ENCODE data around the gene TMEM106C.

Gene TMEM106C, protein sequence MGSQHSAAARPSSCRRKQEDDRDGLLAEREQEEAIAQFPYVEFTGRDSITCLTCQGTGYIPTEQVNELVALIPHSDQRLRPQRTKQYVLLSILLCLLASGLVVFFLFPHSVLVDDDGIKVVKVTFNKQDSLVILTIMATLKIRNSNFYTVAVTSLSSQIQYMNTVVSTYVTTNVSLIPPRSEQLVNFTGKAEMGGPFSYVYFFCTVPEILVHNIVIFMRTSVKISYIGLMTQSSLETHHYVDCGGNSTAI

GRCh38 chr12:47963340-47964040 is at the start of gene TMEM106C:
Gene TMEM106C, plus strand, starts transcription at chr12:47963596. Its CDS starts 641 bp downstream, at chr12:47964237.
- peak; percentile 87 for DNase-seq

GRCh38 chr12:47920913-47921312 is 42.5 kb upstream of the TMEM106C start:
- no peak for DNase-seq

DNA sequence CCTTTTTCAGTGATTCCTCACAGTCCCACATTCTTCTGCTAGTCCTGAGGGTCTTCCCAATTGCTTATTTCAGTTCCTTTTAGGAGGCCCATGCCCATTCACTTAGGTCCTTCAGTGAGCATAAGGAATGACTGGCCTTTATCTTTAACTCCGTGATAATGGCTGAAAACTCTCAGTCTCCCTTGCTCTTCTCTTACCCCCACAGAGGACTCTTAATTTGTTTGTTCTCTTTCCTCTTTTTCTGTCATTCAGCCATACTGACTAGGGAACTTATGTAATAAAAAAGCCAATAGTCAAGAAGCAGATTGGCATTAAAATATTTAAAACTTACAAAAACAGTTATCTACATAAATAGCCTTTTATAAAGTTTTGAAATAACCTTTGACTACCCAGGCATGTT is 41.5 kb upstream of the TMEM106C start:
- no peak for DNase-seq

DNA sequence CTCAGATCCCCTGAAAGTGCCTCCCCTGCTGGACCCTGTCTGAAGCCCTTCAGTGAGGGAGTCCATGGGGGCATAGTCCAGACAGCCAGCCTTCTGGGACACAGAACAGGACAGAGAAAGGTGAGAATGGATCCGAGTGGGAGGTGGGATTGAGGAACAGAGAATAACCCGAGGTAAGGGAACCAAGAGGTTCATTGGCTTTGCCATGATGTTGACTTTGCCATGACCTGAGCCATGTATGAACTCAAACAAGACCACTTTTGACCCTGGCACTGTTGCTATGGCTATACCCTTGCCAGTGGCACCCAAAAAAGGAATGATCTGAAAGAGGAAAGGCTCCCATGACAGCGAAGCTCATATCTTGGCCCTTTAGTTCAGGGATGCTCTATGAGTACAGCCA is 36.0 kb upstream of the TMEM106C start:
- no peak for DNase-seq

GRCh38 chr12:47930634-47931033 is 32.8 kb upstream of the TMEM106C start:
- no peak for DNase-seq

DNA sequence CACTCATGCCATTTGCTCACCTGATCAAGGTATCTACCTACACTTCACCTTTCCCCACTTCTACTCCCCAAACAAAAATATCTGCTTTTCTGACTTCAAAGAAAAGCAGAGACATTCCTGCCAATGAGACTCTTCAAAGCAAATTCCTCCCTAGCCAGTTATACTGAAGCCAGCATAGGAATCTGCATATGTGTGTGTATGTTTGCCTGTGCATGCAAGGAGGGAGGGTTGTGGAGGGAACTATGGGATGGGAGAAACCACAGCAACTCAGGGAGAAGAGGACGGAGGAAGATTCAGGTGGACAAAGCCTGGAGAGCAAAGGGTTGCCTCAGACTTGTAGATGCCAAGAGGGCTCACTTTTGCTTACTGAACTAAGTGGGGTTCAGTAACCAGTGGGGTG is 32.2 kb upstream of the TMEM106C start:
- DNase-seq, result no peak

- peak; percentile 86 for DNase-seq
These were observed 28.2 kb upstream of the TMEM106C start for GRCh38 chr12:47935184-47935583.

DNA sequence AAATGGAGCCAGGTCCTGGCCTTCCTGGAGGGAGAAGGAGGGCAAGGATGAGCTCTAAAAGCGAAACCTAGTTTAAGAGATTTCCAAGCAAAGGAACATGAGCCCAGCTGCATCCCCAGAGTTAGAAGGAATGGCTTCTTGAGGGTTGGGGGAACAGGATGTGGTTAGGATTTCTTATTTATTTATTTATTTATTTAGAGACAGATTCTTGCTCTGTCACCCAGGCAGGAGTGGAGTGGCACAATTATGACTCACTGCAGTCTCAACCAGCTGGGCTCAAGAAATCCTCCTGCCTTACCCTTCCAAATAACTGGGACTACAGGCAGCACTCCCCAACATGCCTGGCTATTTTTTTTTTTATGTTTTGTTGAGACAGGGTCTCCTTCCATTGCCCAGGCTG is 25.3 kb upstream of the TMEM106C start:
- peak; percentile 52 for DNase-seq

DNA sequence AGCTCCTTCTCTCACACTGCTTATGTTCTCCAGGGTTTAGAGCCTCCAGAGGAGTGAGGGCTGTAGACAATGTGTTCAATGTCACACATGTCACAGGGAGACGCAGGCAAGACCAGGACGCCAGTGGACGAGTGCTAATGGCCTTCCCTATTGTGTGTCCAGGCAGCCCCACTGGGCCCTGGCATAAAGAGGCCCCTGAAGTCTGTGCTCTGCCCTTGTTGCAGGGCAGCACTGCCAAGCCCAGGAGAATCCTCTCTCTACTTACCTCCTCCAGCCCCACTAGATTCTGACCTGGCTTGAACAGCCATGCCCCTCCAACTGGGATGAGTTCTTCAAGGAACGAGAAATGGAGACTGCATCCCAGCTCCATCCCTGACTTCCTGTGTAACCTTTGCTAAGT is 24.8 kb upstream of the TMEM106C start:
- DNase-seq, result no peak

DNA sequence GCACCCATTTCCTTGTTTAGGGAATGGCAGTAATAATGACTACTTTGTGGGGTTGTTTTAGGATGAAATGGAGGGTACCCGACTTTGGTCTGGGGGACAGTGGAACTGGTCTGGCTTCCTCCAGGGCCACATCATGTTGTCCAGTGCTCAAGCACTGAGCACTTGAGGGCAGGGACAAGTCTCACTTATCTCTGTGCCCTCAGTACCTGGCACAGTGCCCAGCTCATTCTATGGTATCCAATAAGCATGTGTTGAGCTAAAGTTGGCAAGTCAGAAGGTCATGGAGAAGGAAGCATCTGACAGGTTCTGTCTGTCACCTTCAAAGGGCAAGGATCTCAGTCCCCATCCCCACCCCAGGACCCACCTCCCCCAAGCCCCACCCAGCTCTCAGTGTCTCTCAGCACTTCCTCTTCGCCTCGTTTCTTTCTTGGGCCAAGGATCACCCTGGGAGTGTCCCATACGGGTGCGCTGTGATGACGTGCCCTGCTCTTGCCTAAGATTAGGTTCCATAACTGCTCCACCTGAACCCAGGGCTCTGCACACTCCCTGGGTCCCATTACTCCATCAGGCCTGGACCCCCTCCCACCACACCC is 24.3 kb upstream of the TMEM106C start:
- DNase-seq, result no peak

DNA sequence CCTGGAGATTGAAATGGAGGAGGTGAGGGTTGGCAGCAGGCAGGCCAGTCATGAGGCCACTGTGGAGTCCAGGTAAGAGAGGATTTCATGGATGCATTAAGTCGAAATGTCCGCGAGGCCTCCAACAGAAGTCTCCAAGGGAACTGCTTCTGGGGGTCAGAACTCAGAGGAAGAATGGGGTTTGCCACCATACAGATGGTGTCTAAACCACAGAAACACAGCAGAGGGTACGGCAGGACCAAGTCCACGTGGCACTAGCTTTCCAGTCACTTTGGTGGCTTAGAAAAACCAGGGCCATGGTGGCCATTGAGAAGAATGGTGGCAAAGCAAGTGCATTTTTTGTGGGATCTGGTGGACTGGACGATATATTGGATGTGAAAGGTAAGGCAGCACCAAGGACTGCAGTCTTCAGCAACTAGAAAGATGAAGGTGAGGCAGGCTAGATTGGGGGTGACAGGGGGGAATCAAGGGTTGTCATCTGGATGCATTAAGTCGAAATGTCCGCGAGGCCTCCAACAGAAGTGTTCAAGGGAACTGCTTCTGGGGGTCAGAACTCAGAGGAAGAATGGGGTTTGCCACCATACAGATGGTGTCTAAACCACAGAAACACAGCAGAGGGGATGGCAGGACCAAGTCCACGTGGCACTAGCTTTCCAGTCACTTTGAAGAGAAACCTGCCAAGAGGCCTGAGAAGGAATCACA is 22.5 kb upstream of the TMEM106C start:
- DNase-seq, result no peak

GRCh38 chr12:47941475-47941780 is 22.0 kb upstream of the TMEM106C start:
- DNase-seq, result no peak

DNA sequence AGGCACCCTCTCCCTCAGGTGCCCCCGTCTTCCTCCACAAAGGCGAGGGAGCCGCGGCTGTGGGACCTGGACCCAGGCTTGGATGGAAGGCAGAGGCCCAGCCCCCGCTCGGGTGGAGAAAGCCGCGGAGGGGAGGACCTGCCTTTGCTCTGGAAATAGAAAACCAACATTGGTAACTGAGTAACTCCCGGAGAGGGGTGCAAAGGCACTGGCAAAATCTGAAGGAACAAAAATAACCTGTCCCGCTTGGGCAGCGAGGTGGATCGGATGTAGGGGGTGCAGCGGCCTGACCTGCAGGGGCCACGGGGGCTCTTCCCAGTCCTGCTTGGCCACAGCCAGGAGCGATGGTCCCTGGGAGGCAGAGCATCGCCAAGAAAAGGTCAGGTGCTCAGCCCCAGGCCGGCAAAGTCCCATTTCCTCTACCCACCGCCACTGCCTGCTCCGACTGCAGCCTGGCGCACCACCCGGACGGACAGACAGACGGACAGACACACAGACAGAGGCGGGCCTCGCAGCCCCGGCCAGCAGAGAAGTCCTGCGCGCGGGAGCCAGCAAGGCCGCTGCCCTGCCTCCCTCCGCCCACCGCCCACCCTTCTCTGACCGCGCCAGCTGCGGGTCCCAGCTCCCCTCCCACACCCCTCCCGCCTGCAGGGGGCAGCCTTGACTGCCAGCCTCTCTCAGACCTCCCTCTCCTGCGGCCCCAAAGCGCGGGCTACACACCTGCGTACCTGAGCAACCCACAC is 21.4 kb upstream of the TMEM106C start:
- no peak for DNase-seq

- DNase-seq, result no peak
These were observed 20.7 kb upstream of the TMEM106C start for GRCh38 chr12:47942614-47943225.

DNA sequence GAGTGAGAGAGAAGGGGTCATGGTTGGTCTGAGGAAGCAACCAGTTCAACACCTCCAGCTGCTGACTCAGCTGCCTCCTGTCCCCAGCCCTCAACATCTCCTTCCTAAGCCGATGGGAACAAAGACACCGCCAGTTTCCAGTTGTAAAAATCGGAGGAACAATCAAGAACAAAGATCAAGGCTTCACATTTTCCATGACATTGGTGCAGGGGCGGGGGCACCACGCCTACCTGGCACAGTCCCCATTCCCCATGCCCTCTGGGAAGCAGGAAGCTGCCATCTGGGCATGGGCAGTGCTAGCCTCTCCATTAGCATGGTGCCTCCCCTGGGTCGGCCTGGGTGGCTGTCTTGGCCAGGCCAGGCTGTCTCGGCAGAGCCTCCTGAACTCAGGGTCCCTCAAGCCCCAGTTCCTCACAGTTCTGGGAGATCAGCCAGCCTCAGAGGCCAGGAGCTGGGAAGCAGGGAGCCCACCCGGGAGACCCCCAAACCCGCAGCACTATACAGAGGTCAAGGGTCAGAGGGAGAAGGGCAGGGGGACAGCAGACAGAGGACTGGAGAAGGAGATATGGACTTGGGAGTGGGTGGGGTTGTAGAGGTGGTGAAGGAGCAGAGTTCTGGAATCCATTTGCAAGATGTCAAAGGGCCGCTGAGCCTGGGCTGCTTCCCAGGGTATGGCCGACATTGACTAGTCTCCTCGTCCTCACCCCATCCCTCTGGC is 19.6 kb upstream of the TMEM106C start:
- no peak for DNase-seq

DNA sequence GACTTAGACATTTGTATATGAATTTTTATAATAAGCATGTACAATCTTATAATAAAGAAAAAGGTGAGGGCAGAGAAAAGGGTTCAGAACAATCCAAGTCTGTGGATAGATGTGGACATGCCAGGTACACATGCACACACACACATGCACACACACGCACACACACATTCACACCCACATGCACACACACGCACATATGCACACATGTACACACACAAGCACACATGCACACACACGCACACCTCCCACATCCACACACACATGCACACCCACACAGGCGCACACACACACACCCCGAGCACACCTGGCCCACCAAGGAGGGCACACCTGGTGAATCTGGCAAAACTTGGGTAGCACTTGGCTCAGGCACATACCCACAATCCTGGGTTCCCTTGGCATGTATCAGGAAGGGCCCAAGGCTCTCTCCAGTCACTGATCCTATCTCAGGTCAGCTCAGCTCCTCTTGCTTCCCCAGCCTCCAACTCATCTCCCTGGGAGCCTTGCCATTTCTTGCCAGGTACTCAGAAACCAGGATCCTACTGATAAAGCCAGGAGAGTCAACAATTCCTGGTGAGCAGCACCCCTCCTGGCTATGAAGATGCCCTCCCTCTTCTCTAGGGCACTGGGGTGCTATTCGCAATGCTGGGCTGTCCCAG is 18.6 kb upstream of the TMEM106C start:
- DNase-seq, result no peak

DNA sequence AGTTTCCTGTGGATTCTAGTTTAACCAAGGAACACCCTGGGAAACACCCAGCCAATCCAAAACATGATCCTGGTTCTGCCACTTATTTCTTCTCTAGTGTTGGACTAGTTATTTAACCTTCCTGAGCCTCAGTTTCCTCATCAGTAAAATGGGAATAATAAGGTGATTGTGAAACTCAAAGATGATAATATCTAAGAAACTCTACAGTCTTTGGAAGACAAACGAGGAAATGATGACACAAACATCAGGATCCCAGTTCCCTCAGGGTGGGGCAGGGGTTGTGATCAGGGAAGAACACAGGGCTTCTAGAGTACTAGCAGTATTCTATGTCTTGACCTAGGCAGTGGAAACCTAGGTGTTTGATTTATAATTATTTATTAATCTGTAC is 18.1 kb upstream of the TMEM106C start:
- DNase-seq, result no peak

DNA sequence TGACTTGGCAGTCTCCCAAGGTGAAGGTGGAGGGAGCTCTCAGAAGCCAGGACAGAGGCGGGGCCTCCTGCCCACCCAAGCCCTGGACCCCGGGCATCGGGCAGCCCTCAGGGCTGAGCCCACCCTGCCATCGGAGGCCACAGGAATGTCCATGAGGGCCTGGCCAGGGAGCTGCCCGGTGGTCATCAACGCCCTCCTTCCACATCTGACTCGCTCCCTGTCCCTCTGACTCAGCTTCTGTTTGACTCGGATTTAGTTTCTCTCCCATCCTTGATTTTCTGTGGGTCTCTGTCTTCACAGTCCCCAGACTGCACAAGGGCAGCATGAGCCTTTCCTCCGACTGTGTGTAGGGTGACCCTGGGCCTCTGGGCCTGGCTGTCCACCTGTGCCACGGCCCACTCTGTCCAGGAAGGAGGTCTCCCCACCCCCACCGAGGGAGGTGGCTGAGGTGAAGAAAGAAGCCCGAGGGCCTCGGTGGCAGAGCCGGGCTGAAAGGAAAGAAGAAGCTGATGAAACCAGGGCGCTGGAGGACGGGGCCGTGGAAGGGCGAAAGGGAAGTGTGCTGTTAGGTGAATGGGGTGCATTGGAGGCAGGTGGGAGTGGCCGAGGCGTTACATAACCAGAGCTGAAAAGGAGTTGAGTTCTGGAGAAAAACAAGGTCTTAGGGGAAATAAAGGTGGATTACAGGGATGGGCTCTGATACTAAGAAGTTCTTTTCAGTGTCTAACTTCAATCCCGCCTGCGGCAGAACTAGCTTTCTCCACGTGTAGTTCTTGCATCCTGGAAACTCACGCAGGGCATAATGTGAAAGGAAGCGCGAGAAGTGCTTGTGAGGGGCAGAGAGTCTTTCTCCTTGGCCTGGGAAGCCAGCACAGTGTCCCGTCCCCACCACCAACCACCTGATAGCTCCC is 16.7 kb upstream of the TMEM106C start:
- DNase-seq, result peak; percentile 55

- peak; percentile 29 for DNase-seq
These were observed 16.1 kb upstream of the TMEM106C start for GRCh38 chr12:47947341-47947740.

Data from fibroblast of upper back skin (primary cell).